HL-60 (cell line): ENCODE data around the gene TAF3.

Experiments used
- DNase-seq, 2 experiments: peaks; one replicate each; pipeline ENCODE4 v3.0.0-alpha.2; 2010 to 2020; ENCODE audit warnings: low read depth in 1 of 2, low spot score in 1 of 2
- H3K27ac ChIP-seq: fragments of 250-450 bp; sonication (Bioruptor Pico); replicated peaks from 2 replicates; pipeline ENCODE4 v1.5.1; 2020; ENCODE audit warnings: mild to moderate bottlenecking, moderate library complexity
- H3K27me3 ChIP-seq: fragments of 250-450 bp; sonication (Bioruptor Pico); 2 replicates; pipeline ENCODE4 v1.5.1; 2021; ENCODE audit warnings: mild to moderate bottlenecking, moderate library complexity; ENCODE audit not compliant: insufficient read depth, poor library complexity, severe bottlenecking
- H3K4me3 ChIP-seq: replicated peaks from 2 replicates; pipeline ENCODE4 v1.5.1; 2011; ENCODE audit warnings: mild to moderate bottlenecking, control low read depth, low read length; ENCODE audit not compliant: insufficient read depth
- GABPA ChIP-seq: IDR thresholded peaks from 2 replicates; pipeline ENCODE4 v1.6.1; 2012; ENCODE audit warnings: low read depth
- POLR2AphosphoS5 ChIP-seq: IDR thresholded peaks from 2 replicates; pipeline ENCODE4 v1.6.1; 2012; ENCODE audit warnings: low read depth
- SPI1 ChIP-seq: IDR thresholded peaks from 2 replicates; pipeline ENCODE4 v1.6.1; 2012; ENCODE audit warnings: low read depth, mild to moderate bottlenecking, borderline replicate concordance
- TF ChIP-seq, protein P1 (sequence below): IDR thresholded peaks from 2 replicates; pipeline ENCODE4 v1.6.1; 2012; ENCODE audit warnings: low read depth; ENCODE audit not compliant: insufficient replicate concordance
- TF ChIP-seq, protein P2 (sequence below): IDR thresholded peaks from one replicate; pipeline ENCODE4 v1.5.1; 2011; ENCODE audit warnings: low read length, control low read depth, inconsistent platforms; ENCODE audit not compliant: insufficient read depth

Gene TAF3

GRCh38 chr10:8013006-8013405 lies 194.7 kb downstream of the TAF3 start:
- TF ChIP-seq, protein P1, sequence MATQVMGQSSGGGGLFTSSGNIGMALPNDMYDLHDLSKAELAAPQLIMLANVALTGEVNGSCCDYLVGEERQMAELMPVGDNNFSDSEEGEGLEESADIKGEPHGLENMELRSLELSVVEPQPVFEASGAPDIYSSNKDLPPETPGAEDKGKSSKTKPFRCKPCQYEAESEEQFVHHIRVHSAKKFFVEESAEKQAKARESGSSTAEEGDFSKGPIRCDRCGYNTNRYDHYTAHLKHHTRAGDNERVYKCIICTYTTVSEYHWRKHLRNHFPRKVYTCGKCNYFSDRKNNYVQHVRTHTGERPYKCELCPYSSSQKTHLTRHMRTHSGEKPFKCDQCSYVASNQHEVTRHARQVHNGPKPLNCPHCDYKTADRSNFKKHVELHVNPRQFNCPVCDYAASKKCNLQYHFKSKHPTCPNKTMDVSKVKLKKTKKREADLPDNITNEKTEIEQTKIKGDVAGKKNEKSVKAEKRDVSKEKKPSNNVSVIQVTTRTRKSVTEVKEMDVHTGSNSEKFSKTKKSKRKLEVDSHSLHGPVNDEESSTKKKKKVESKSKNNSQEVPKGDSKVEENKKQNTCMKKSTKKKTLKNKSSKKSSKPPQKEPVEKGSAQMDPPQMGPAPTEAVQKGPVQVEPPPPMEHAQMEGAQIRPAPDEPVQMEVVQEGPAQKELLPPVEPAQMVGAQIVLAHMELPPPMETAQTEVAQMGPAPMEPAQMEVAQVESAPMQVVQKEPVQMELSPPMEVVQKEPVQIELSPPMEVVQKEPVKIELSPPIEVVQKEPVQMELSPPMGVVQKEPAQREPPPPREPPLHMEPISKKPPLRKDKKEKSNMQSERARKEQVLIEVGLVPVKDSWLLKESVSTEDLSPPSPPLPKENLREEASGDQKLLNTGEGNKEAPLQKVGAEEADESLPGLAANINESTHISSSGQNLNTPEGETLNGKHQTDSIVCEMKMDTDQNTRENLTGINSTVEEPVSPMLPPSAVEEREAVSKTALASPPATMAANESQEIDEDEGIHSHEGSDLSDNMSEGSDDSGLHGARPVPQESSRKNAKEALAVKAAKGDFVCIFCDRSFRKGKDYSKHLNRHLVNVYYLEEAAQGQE = no peak
- TF ChIP-seq, protein P2, sequence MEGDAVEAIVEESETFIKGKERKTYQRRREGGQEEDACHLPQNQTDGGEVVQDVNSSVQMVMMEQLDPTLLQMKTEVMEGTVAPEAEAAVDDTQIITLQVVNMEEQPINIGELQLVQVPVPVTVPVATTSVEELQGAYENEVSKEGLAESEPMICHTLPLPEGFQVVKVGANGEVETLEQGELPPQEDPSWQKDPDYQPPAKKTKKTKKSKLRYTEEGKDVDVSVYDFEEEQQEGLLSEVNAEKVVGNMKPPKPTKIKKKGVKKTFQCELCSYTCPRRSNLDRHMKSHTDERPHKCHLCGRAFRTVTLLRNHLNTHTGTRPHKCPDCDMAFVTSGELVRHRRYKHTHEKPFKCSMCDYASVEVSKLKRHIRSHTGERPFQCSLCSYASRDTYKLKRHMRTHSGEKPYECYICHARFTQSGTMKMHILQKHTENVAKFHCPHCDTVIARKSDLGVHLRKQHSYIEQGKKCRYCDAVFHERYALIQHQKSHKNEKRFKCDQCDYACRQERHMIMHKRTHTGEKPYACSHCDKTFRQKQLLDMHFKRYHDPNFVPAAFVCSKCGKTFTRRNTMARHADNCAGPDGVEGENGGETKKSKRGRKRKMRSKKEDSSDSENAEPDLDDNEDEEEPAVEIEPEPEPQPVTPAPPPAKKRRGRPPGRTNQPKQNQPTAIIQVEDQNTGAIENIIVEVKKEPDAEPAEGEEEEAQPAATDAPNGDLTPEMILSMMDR = no peak
- TF ChIP-seq SPI1 (no peak), GABPA (no peak), POLR2AphosphoS5 (no peak)
- H3K27ac ChIP-seq = no peak overlapping the region
- H3K27me3 ChIP-seq = no peaks in the 10 kb centered on the region
- H3K4me3 ChIP-seq = no peak overlapping the region
- DNase-seq = no peak

DNA sequence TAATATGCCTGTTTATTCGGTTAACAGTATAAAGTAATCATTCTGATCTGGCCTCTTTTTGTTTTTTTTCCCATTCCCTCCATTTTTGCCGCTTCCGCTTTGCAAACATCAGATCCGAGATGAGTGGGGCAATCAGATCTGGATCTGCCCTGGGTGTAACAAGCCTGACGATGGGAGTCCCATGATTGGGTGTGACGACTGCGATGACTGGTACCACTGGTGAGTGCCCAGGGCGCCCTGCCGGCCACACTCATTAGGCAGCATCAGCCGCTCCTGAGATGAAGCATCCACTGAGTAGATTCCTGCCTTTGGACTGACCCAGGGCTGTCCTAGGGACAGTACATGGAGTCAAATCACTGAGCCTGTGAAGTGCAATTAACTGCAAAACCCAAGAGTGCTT lies 195.3 kb downstream of the TAF3 start:
- Histone ChIP-seq H3K27me3 (no peaks in the 10 kb centered on the region), H3K27ac (no peak overlapping the region), H3K4me3 (no peak overlapping the region)
- DNase-seq = no peak
- TF ChIP-seq GABPA (no peak), POLR2AphosphoS5 (no peak), SPI1 (no peak)
- TF ChIP-seq, protein P2 = no peak
- TF ChIP-seq, protein P1 = no peak

GRCh38 chr10:8014649-8015048 lies 196.3 kb downstream of the TAF3 start:
- H3K27ac ChIP-seq = no peak overlapping the region
- DNase-seq = no peak
- TF ChIP-seq SPI1 (no peak), POLR2AphosphoS5 (no peak), GABPA (no peak)
- TF ChIP-seq, protein P1 = no peak
- TF ChIP-seq, protein P2 = no peak

More at GRCh38 chr10:8014649-8015048, 196.3 kb downstream of the TAF3 start:
- no peak overlapping the region for H3K4me3 ChIP-seq
- H3K27me3 ChIP-seq = no peaks in the 10 kb centered on the region
